NCI-H510A (cell line): Measurements from ENCODE around the gene COX5A.
"Not testable (repeated sequence)": the region's sequence is repeated elsewhere in the genome, so short reads cannot be mapped to it uniquely, and the experiment has no call there.

Source experiments
- DNase-seq: peaks from one replicate; lab custom pipeline; 2025; lab: John Stamatoyannopoulos, UW

Gene COX5A

GRCh38 chr15:74955796-74956647, 18.1 kb upstream of the COX5A start:
- no peak for DNase-seq

DNA sequence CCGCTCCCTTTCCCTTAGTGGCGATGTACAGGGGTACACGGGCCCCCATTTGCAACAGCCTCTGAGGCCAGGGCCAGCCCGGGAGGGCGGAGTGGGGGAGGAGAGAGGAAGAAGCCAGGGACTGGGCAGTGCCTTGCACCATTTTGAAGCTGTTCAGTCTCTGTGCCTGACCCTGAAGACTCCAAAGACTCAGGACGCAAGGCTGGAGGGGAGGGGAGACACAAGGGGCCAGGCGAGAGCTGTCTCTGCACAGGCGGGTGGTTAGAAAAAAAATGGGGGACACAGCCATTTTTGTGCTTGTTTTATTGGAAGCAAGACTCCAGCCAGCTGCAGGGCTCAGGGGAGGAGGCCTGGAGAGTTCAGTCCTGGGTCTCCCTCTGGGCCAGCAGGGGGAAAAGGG, 17.1 kb upstream of the COX5A start:
- no peak for DNase-seq

- DNase-seq: no peak
These were observed 16.6 kb upstream of the COX5A start for GRCh38 chr15:74954515-74954914.

DNA sequence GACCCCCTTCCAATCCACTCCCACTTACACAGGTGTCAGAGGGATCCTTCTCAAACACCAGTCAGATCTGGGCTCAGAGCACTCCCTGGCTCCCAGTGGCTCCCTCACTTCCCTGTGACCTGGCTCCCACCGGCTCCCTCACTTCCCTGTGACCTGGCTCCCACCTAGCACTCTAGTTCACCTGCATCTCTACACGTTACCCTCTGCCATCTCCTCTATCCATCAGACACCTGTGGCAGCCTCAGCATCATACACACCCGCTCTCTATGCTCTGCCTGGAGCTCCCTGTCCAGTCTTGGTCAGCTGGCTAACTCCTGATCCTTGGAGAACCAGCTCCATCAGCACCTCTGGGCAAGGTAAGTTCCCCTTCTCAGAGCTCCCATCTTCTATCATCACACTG, 13.1 kb upstream of the COX5A start:
- no peak for DNase-seq

GRCh38 chr15:74950078-74950908, 12.4 kb upstream of the COX5A start:
- DNase-seq: no peak

DNA sequence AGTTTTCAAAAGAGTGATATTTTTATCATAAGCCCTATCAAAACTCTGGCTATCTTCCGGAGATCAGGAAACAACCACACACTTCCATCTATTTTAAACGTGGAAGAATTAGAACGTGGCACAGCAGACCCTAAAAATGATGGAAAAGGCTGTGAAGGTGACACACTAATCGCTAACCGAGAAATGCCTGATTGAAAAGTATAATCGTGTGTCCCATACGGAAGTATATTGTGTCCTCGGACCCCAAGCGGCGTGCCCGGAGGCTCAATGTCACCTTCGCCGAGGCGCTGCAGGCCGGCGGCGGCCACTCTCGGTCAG, 642 bp downstream of the COX5A start:
- no peak for DNase-seq

- not testable (repeated sequence) for DNase-seq
These were observed 2.7 kb downstream of the COX5A start for GRCh38 chr15:74935193-74935592.

DNA sequence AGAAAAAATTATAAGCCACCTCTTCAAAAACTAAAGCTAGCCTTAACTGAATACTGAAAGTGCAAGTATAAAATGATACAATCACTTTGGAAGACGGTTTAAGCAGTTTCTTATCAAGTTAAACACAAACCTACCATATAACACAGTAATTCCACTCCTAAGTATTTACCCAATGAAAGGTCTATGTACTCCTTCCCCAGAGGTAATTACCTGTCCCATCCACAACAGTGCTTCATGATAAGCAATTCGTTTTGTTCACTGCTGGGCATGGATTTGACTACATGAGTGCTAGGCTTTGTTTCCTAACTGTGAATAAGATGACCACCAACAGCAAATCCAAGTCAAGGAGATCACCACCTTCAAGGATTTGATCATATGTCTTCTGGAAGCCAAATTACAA, 4.3 kb downstream of the COX5A start:
- no peak for DNase-seq

DNA sequence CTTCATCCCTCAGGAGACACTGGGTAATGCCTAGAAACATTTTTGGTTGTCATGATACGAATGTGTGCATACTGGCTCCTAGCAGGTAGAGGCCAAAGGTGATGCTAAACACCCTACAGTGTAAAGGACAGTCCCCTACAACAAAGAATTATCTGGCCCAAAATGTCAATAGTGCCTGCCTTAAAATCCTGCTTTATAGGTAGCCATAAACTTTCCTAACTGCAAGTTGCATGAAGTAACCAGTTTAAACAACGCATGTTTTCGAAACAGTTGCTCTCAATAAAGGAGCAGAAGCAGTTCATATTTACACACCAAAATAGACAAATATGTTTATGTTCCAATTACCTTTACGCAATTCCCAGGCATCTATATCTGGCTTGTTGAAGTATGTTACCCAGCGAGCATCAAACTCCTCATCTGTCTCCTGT, 9.1 kb downstream of the COX5A start:
- no peak for DNase-seq

GRCh38 chr15:74924525-74924924, 13.3 kb downstream of the COX5A start:
- DNase-seq: no peak

GRCh38 chr15:74920456-74920855, 17.4 kb downstream of the COX5A start:
- no peak for DNase-seq

- DNase-seq: no peak
These were observed 20.2 kb downstream of the COX5A start for GRCh38 chr15:74917676-74918075.

DNA sequence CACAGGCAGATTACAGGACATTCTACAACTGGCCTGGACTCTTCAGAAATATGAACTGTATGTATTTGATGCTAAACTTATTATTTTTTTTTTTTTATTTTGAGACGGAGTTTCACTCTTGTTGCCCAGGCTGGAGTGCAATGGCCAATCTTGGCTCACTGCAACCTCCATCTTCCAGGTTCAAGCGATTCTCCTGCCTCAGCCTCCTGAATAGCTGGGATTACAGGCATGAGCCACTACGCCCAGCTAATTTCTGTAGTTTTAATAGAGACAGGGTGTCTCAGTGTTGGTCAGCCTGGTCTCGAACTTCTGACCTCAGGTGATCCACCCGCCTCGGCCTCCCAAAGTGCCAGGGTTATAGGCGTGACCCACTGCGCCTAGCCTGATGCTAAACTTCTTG, 24.1 kb downstream of the COX5A start:
- DNase-seq: not testable (repeated sequence)

- no peak for DNase-seq
These were observed 24.8 kb downstream of the COX5A start for GRCh38 chr15:74913041-74913440.

DNA sequence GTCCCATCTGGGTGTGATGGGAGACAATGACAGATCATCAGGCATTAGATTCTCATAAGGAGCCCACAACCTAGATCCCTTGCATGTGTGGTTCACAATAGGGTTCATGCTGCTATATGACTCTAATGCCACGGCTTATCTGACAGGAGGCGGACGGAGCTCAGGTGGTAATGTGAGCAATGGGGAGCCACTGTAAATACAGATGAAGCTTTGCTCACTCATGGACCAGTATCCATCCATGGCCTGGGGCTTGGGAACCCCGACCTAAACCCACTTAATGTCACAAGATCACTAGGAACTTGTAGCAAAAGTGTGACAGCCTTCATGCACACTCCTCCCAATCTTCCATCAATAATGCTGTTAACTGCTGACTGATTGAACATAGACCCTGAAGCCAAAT, 29.2 kb downstream of the COX5A start:
- no peak for DNase-seq

DNA sequence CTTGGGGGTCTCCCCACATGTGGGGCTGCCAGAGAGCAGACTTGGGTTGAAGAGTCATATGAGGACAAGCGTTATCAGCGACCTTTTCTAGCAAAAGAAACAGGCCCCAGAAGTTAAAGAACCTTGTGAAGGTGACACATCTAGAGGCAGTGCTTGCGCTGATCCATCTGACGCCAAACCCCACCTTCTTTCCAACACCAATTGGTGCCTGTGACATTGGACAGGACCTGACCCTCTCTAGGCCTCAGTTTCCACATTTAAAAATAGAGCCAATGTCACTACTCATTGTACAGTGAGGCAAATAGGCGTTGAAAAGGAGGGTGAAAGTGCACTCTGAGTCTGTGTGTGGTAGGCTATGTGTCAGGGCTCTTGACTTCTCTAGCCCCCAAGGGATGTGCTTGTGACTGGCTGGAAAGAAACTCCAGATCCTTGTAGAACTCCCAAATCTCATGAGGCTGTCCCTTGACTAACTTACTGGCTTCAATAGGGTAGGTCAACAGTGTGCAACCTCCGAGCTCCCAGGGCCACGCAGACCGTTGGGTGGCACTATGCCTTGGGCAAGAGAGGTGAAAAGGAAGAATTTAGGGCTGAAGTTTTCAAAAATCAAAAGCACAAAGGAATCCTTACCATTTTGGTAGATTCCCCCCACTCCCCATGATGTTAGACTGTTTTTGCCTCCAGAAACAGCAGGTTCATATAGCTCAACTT, 30.6 kb downstream of the COX5A start:
- DNase-seq: no peak

DNA sequence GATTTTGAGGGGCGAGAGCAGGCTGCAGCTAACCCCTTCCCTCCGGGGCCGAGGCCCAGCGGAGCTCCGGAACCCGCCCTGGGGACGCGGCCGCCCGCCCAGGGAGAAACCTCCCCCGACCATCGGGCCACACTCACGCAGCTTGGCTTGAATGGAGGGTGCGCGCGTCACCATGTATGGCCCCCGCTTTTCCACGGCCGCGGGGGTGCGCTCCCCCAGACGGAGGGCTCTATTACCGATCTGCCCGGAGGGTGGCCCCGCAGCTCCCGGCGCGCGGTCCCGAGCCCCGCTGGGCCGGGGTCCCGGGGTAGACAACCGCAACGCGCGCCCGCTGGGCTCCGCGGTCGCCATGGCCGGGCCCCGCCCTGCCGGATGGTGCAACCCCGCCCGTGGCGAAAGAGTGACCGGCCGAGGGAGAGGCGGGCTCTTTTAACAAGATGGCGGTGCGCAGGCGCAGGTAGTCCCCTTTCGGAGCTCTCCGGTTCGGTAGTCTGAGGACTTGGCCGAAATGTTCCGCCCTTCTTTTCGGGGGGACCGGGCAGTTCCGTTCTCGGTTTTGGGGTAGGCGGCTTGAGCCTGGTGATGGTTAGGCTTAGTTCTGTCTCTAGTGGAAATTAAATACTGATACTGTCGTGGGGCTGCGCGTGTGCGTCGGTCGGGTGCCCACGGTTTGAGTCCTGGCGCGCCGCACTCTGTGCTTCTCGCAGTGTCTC, 31.3 kb downstream of the COX5A start, which contains the start of gene FAM219B:
FAM219B (minus strand) TSS at position 402 of the 713 bp plus-strand sequence; CDS start at position 351, 51 bp downstream.
- peak; percentile 62 for DNase-seq

DNA sequence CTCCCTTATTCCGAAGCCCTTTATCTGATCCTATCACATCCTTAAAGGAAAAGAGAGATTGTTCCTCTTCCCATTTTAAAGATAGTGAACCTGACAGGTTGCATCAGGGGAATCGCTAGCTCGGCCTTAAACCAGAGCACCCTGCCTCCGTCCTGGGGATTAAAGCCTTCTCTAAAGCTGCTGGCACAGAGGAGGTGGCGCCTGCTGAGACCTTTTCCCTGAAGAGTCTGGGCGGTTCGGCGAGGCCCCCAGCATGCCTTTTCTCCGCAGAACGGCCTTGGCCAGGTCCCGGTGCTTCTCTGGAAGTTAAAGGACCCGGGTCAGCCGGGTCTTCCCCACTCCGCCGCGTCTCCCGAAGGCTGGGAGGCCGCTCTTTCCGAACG, 31.8 kb downstream of the COX5A start:
- no peak for DNase-seq

GRCh38 chr15:74904190-74904805, 33.6 kb downstream of the COX5A start:
- DNase-seq: no peak

- DNase-seq: no peak
These were observed 34.2 kb downstream of the COX5A start for GRCh38 chr15:74903676-74904075.

GRCh38 chr15:74902295-74903075, 35.4 kb downstream of the COX5A start:
- no peak for DNase-seq
